ENCODE measurements around the gene TNIK.
"Not testable (repeated sequence)": the region's sequence is repeated elsewhere in the genome, so short reads cannot be mapped to it uniquely, and the experiment has no call there.

The TNIK gene

GRCh38 chr3:171330938-171331337 is 129.3 kb downstream of the TNIK start:
- DNase-seq: no peak

GRCh38 chr3:171329746-171330145 is 130.5 kb downstream of the TNIK start:
- peak; percentile 30 for DNase-seq

- peak; percentile 89 for DNase-seq
Observed at GRCh38 chr3:171328419-171329082, 131.7 kb downstream of the TNIK start.

GRCh38 chr3:171327441-171328174 is 132.6 kb downstream of the TNIK start:
- DNase-seq: no peak

- no peak for DNase-seq
Observed at GRCh38 chr3:171326717-171327440, 133.3 kb downstream of the TNIK start.

- DNase-seq: peak; percentile 39
Observed at GRCh38 chr3:171323938-171324536, 136.2 kb downstream of the TNIK start.

- DNase-seq: peak; percentile 99
Observed at GRCh38 chr3:171321559-171322360, 138.4 kb downstream of the TNIK start.

- DNase-seq: peak; percentile 94
Observed at GRCh38 chr3:171320750-171321558, 139.3 kb downstream of the TNIK start.

GRCh38 chr3:171317171-171317570 is 143.0 kb downstream of the TNIK start:
- no peak for DNase-seq

GRCh38 chr3:171315919-171316318 is 144.3 kb downstream of the TNIK start:
- DNase-seq: no peak

- no peak for DNase-seq
Observed at GRCh38 chr3:171315101-171315500, 145.1 kb downstream of the TNIK start.

GRCh38 chr3:171314341-171314740 is 145.9 kb downstream of the TNIK start:
- no peak for DNase-seq

GRCh38 chr3:171313702-171314101 is 146.5 kb downstream of the TNIK start:
- DNase-seq: no peak

GRCh38 chr3:171312741-171313140 is 147.5 kb downstream of the TNIK start:
- DNase-seq: no peak

- no peak for DNase-seq
Observed at GRCh38 chr3:171311784-171312183, 148.4 kb downstream of the TNIK start.

GRCh38 chr3:171309906-171310359 is 150.3 kb downstream of the TNIK start:
- DNase-seq: peak; percentile 57

- no peak for DNase-seq
Observed at GRCh38 chr3:171307988-171308387, 152.2 kb downstream of the TNIK start.

- no peak for DNase-seq
Observed at GRCh38 chr3:171307046-171307585, 153.1 kb downstream of the TNIK start.

- no peak for DNase-seq
Observed at GRCh38 chr3:171306631-171307030, 153.6 kb downstream of the TNIK start.

GRCh38 chr3:171305823-171306222 is 154.4 kb downstream of the TNIK start:
- not testable (repeated sequence) for DNase-seq

GRCh38 chr3:171304498-171304897 is 155.7 kb downstream of the TNIK start:
- DNase-seq: not testable (repeated sequence)
